HUES64 (cell line): ENCODE data around the gene OTOP1.
"Not testable (repeated sequence)": the region's sequence is repeated elsewhere in the genome, so short reads cannot be mapped to it uniquely, and the experiment has no call there.

Experiments
- H3K27ac ChIP-seq: 2 replicates; pipeline ENCODE4 v1.7.0; 2013; ENCODE audit warnings: low read depth, low read length, inconsistent platforms
- H3K27me3 ChIP-seq: 2 replicates; pipeline ENCODE4 v1.6.1; 2013; ENCODE audit warnings: mild to moderate bottlenecking, low read length; ENCODE audit not compliant: insufficient read depth
- H3K36me3 ChIP-seq: 2 replicates; pipeline ENCODE4 v1.6.1; 2013; ENCODE audit warnings: mild to moderate bottlenecking, low read length; ENCODE audit not compliant: insufficient read depth
- H3K4me1 ChIP-seq: 2 replicates; pipeline ENCODE4 v1.6.1; 2013; ENCODE audit warnings: mild to moderate bottlenecking, low read length, moderate library complexity; ENCODE audit not compliant: insufficient read depth
- H3K4me3 ChIP-seq: 2 replicates; pipeline ENCODE4 v1.5.1; 2013; ENCODE audit warnings: mild to moderate bottlenecking, low read length, moderate library complexity
- H3K9ac ChIP-seq: 2 replicates; pipeline ENCODE4 v1.6.1; 2013; ENCODE audit warnings: mild to moderate bottlenecking, low read depth, low read length
- H3K9me3 ChIP-seq: 2 replicates; pipeline ENCODE4 v1.6.1; 2013; ENCODE audit warnings: low read depth, low read length; ENCODE audit not compliant: insufficient read depth
- WGBS: fragments of 150-250, 120-280 bp; methylation state at CpG from one replicate; pipeline ENCODE4 v1.1.7; 2013; ENCODE audit warnings: missing lambda C conversion rate; 5-methylcytosine and 5-hydroxymethylcytosine counted together

Gene OTOP1

DNA sequence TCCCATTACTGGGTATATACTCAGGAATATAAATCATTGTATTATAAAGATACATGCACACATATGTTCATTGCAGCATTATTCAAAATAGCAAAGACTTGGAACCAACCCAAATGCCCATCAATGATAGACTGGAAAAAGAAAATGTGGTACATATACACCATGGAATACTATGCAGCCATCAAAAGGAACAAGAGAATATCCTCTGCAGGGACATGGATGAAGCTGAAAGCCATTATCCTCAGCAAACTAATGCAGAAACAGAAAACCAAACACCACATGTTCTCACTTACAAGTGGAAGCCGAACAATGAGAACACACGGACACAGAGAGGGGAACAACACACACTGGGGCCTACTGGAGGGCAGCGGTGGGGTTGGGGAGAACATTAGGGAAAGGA lies 31.0 kb upstream of the OTOP1 start:
- H3K27me3 ChIP-seq, H3K4me3 ChIP-seq, H3K27ac ChIP-seq, H3K36me3 ChIP-seq, H3K9ac ChIP-seq, H3K9me3 ChIP-seq, H3K4me1 ChIP-seq: not testable (repeated sequence)
- WGBS = 64% methylated on average over 3 of the region's 3 CpGs

DNA sequence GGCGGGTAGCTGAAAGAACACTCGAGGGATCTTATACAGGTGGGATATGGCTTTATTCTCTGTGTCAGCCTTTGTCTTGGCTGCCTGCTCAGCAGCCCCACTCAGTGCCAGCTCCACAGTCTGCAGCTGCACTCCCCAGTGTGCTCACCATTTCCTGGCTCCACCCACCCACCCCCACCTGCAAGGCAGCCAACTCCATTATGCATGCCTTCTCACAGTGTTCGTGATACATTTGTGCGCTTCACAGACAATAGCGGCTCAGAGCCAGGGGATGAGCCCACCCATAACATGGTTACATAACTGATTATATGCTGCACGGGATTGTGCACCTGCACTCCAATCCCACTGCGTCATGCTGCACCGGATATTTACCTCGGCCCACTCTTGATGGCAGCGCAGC lies 30.1 kb upstream of the OTOP1 start:
- no peak overlapping the region for H3K27ac ChIP-seq
- H3K4me3 ChIP-seq = no peak overlapping the region
- 0 out of 2 replicates have a peak, but pooled peaks cover 6% of the 10 kb centered on the region for H3K4me1 ChIP-seq
- WGBS = 79% methylated on average over 10 of the region's 10 CpGs
- no peaks in the 10 kb centered on the region for H3K36me3 ChIP-seq
- no peaks in the 10 kb centered on the region for H3K9me3 ChIP-seq
- H3K27me3 ChIP-seq = peaks cover 6% of the 10 kb centered on the region; the same call in 1 of the 2 replicates
- H3K9ac ChIP-seq = no peak overlapping the region

DNA sequence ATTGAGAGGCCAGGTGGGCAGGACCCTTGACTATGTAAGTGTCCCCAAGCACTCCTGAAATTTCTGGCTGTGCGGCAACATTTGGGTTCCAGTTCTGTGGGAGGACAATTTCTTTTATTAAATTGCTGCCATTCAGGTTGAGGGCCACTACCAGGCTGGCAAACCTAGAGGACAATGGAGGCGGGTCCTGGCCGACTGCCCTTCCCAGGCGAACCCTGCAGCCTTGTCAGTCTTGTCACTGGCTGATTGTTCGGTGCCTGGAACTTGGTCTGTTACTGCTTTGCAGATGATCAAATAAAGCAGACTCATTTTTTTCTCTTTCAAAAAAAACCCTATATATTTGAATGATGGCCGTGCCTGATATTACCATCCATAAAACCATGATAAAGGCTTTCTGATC lies 27.9 kb upstream of the OTOP1 start:
- 90% methylated on average over 6 of the region's 6 CpGs for WGBS
- no peak overlapping the region for H3K27ac ChIP-seq
- no peaks in the 10 kb centered on the region for H3K9me3 ChIP-seq
- no peak overlapping the region for H3K4me3 ChIP-seq
- H3K27me3 ChIP-seq = peaks cover 11% of the 10 kb centered on the region; the same call in 1 of the 2 replicates
- no peaks in the 10 kb centered on the region for H3K36me3 ChIP-seq
- H3K9ac ChIP-seq = no peak overlapping the region
- H3K4me1 ChIP-seq = 0 out of 2 replicates have a peak, but pooled peaks cover 5% of the 10 kb centered on the region

DNA sequence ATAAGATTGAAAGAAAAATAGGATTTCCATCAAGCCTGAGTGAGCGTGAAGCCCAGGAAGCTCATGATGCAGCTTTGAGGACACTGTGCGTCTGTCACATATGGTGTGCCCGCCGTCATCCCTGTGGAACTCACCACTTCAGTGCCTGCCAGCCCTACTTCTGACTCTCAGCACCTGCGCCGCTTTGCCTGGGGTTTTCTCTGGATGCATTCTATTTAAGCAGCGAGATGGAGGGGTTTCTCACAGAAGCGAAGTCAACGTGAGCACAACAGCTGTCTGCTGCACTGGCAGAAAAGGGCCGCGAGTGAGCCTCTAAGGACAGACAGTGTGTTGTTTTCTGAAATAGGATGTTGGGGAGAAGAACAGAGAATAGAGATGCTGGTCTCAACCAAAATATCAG lies 27.5 kb upstream of the OTOP1 start:
- Histone ChIP-seq H3K9ac (no peak overlapping the region), H3K9me3 (no peaks in the 10 kb centered on the region), H3K4me3 (no peak overlapping the region), H3K27me3 (peaks cover 11% of the 10 kb centered on the region; the same call in 1 of the 2 replicates), H3K36me3 (no peaks in the 10 kb centered on the region), H3K4me1 (peaks cover under 1% of the 10 kb centered on the region; the same call in 1 of the 2 replicates), H3K27ac (no peak overlapping the region)
- WGBS = 90% methylated on average over 11 of the region's 11 CpGs

DNA sequence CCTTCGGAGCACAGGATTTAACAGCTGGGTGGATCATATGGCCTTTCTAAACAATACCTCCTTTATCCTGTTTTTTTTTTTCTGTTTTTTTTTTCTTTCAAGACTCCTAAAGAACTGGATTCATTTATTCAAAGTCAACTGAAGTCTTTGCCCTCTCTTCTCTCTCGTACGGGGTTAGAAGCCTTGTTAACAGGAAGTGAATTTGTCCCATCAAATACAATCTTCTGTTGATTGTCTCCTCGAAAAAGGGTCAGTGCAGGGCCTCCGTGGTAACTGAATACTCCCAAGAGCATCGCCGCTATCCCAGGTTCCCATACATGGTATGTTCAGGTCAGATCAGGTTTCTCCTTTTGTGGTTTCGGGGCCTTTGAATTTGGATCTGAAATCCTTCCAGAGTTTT lies 23.1 kb upstream of the OTOP1 start:
- no peak overlapping the region for H3K4me3 ChIP-seq
- H3K9ac ChIP-seq = no peak overlapping the region
- no peaks in the 10 kb centered on the region for H3K9me3 ChIP-seq
- peaks cover 6% of the 10 kb centered on the region; the same call in 1 of the 2 replicates for H3K4me1 ChIP-seq
- no peak overlapping the region for H3K27ac ChIP-seq
- peaks cover 9% of the 10 kb centered on the region; the same call in 1 of the 2 replicates for H3K27me3 ChIP-seq
- WGBS = 92% methylated on average over 8 of the region's 8 CpGs
- peaks cover 13% of the 10 kb centered on the region for H3K36me3 ChIP-seq

DNA sequence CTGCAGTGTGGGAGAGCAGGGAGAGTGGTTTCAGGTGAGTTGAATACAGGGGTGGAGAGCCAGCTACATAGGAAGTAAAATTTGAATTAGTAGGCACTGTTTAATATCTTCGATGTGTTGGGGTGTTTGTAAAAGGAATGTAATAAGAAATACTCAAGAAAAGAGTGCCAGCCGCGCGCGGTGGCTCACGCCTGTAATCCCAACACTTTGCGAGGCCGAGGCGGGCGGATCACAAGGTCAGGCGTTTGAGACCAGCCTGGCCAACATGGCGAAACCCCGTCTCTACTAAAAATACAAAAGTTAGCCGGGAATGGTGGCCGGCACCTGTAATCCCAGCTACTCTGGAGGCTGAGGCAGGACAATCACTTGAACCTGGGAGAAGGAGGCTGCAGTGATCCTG lies 22.6 kb upstream of the OTOP1 start:
- Histone ChIP-seq H3K36me3 (peaks cover 18% of the 10 kb centered on the region), H3K4me3 (peak overlapping the region; percentile 81)
- H3K9me3 ChIP-seq, H3K9ac ChIP-seq, H3K27ac ChIP-seq, H3K4me1 ChIP-seq, H3K27me3 ChIP-seq: not testable (repeated sequence)
- WGBS = 97% methylated on average over 15 of the region's 15 CpGs

DNA sequence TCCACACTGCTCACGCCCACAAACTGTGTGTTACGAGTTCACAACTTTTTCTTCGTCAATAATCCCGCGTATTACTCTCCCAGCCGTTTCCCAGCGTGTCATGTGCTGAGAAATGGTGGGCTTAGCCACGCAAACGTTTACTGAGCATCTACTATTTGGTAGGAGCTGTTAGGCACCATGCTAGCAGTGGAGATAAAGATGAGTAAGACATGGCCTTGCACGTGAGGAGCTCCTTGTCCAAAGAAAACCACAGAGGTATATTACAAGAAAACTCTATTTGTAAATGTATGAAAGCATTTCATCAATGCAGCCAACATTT lies 22.1 kb upstream of the OTOP1 start:
- H3K4me1 ChIP-seq = peaks cover 6% of the 10 kb centered on the region; the same call in 1 of the 2 replicates
- H3K4me3 ChIP-seq = peak overlapping the region; percentile 81
- peak overlapping the region; percentile 89 for H3K27ac ChIP-seq
- H3K9ac ChIP-seq = peak overlapping the region; percentile 91
- H3K9me3 ChIP-seq = no peaks in the 10 kb centered on the region
- H3K27me3 ChIP-seq = peaks cover 5% of the 10 kb centered on the region; the same call in 1 of the 2 replicates
- WGBS = 56% methylated on average over 10 of the region's 10 CpGs
- peaks cover 23% of the 10 kb centered on the region for H3K36me3 ChIP-seq

DNA sequence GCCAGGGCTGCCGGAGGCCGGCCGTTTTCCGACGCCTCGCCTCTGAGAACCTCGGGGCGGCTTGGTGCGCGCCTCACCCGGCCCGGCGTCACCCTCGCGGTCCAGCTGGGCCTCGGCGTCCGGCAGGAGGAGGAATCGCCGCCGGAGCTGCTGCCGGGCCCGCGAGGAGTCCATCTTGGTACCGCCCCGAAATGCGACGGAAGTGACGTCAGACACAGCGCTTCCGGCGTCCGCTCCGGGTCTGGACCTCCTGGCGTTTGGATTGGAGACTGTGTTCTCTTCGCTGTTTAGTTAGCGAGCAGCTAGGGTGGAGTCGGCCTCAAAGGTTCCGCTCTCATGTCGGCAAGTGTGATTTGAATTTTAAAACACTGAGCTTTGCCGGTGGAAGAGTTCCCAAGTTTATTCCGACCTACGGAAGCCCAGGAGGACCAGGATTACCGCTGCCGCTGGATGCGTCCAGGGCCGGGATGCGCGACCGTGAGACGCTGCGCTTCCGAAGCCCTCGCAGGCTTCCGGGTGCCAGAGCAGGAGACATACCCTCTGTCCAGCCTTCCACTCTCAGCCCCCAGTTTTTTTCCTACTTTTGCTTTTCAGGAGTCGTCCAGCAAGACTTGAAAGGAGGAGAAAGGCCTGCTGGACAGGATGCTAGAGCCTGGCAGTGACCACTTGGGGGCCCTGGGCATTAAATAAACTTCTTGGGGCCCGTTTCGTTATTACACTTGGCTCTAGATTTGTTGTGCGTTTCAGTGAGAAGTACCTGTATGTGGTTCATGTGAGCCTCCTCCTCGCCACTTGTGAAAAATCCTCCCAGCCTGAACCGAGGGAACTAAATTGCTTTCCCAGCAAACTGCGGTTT lies 21.5 kb upstream of the OTOP1 start, which contains the start of gene TMEM128:
Gene TMEM128 (minus strand): TSS at position 195 of the 856 bp plus-strand sequence. CDS start 21 bp downstream, at position 174.
- peak within 1 kb of the TSS; percentile 81 for H3K4me3 ChIP-seq
- peak within 1 kb of the TSS; percentile 91 for H3K9ac ChIP-seq
- H3K4me1 ChIP-seq = peaks cover 6% of the 10 kb centered on the region; the same call in 1 of the 2 replicates
- H3K27me3 ChIP-seq = peaks cover 5% of the 10 kb centered on the region; the same call in 1 of the 2 replicates
- 2% methylated on average over 62 of the region's 62 CpGs for WGBS
- H3K9me3 ChIP-seq = no peaks in the 10 kb centered on the region
- H3K27ac ChIP-seq = peak within 1 kb of the TSS; percentile 89
- H3K36me3 ChIP-seq = peaks cover 28% of the 10 kb centered on the region

DNA sequence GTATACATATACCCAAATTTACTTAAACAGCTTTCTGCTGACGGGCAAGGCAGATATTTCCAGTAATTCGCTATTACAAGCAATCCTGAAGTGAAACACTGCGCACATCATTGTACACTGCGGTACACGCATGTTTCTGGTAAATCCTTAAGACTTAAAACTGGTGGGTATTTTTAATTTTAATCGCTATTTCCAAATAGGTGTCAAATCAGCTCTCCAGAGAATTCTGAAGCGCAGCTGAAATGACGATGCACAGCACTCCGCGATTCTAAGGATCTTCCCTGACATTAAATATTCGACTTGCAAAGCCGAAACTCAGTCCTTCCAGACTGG lies 20.9 kb upstream of the OTOP1 start:
- Histone ChIP-seq H3K4me3 (peak overlapping the region; percentile 81), H3K4me1 (peaks cover 6% of the 10 kb centered on the region; the same call in 1 of the 2 replicates), H3K27me3 (peaks cover 5% of the 10 kb centered on the region; the same call in 1 of the 2 replicates), H3K27ac (peak overlapping the region; percentile 89), H3K36me3 (peaks cover 28% of the 10 kb centered on the region), H3K9ac (peak overlapping the region; percentile 91), H3K9me3 (no peaks in the 10 kb centered on the region)
- WGBS = 4% methylated on average over 12 of the region's 12 CpGs

DNA sequence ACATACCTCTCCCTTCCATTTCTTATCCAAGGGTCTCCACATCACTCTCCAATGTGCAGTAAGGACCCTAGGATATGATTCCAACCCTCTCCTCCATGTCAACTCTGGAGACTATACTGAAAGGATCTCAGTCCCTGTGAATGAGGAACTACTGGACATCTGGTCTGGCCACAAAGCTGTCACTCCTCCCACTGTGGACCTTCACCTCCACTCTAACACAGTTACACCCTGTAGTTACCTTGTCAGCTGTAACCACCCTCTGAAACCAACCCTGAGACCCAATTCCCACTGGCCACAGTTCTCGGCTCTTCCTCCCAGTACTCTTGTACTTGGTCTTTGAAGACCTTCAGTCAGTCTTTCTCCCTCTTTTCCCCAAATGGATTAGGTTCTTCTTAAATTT lies 18.4 kb upstream of the OTOP1 start:
- Histone ChIP-seq H3K9ac (no peak overlapping the region), H3K4me3 (no peak overlapping the region), H3K9me3 (no peaks in the 10 kb centered on the region), H3K4me1 (peaks cover 6% of the 10 kb centered on the region; the same call in 1 of the 2 replicates), H3K27me3 (no peaks in the 10 kb centered on the region), H3K36me3 (peaks cover 48% of the 10 kb centered on the region), H3K27ac (no peak overlapping the region)
- 93% methylated on average over 1 of the region's 1 CpG for WGBS

DNA sequence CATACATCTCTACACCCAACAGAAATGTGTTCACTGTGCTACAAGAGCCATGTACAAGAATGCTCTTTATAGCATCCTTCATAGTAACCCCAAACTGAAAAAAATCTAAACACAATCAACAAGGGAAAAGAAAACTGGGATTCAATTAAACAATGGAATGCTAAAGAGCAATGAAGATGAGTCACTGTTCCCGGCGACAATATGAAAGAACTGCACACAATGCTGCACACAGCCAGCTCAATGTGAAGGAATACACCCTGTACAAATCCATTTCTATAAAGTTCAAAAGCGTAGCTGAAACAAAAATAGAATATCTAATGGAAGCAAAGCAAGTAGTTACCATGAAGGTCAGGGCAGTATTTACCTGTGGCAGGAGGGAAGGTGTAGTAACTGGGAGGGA lies 12.8 kb upstream of the OTOP1 start:
- H3K4me1 ChIP-seq, H3K4me3 ChIP-seq, H3K9me3 ChIP-seq, H3K27ac ChIP-seq, H3K27me3 ChIP-seq, H3K9ac ChIP-seq: not testable (repeated sequence)
- WGBS = 95% methylated on average over 3 of the region's 3 CpGs
- H3K36me3 ChIP-seq = peaks cover 75% of the 10 kb centered on the region
